ENCODE results near the gene KCNJ15. TPM values are rescaled to one million over a fixed set of nuclear protein-coding genes. Genes with fewer than 3 reads are reported as not detected.

KCNJ15 gene
- total and polyA plus RNA-seq, 2 experiments from 2014 or later, result not detected

GRCh38 chr21:38308532-38309119 is 51.8 kb downstream of the KCNJ15 start:
- Histone ChIP-seq H3K4me1 (ENCODE audit: insufficient read depth) (no peaks in the 10 kb centered on the region), H3K27ac (ENCODE audit: low read depth) (no peak overlapping the region), H3K36me3 (ENCODE audit: insufficient read depth) (no peaks in the 10 kb centered on the region), H3K79me2 (replicated peaks; ENCODE audit: insufficient read depth) (no peaks in the 10 kb centered on the region), H3K9me2 (ENCODE audit: insufficient read depth) (0 out of 2 replicates have a peak, but pooled peaks cover 5% of the 10 kb centered on the region), H3K4me2 (no peak overlapping the region), H3F3A (replicated peaks; ENCODE audit: low read depth) (no peaks in the 10 kb centered on the region), H3K27me3 (ENCODE audit: insufficient read depth) (no peaks in the 10 kb centered on the region), H4K20me1 (replicated peaks; ENCODE audit: insufficient read depth) (no peaks in the 10 kb centered on the region), H3K4me3 (no peak overlapping the region), H2AFZ (no peak overlapping the region)
- TF ChIP-seq JUNB (IDR thresholded peaks at IDR 0.05; ENCODE audit: unreplicated experiment) (no peak), POLR2AphosphoS5 (IDR thresholded peaks at IDR 0.05; ENCODE audit: low read depth) (no peak), CREB1 (CRISPR knock-in tag; IDR thresholded peaks at IDR 0.05; ENCODE audit: low read depth) (no peak), ZNF462 (CRISPR knock-in tag; IDR thresholded peaks at IDR 0.05) (no peak), EZH2phosphoT487 (IDR thresholded peaks at IDR 0.05; ENCODE audit: unreplicated experiment) (no peak), ZNF114 (CRISPR knock-in tag; IDR thresholded peaks at IDR 0.05) (no peak), EZH2 (IDR thresholded peaks at IDR 0.05; ENCODE audit: low read depth, unreplicated experiment) (no peak), NANOG (IDR thresholded peaks at IDR 0.05; ENCODE audit: borderline replicate concordance) (no peak), CTCF (conservative IDR thresholded peaks at IDR 0.05; ENCODE audit: low read depth in 2 of 2) (no peak), STAT1 (IDR thresholded peaks at IDR 0.05; ENCODE audit: unreplicated experiment) (no peak), ETS1 (IDR thresholded peaks at IDR 0.05) (no peak), ZNF331 (CRISPR knock-in tag; IDR thresholded peaks at IDR 0.05; ENCODE audit: low read depth) (no peak), REST (IDR thresholded peaks at IDR 0.05; ENCODE audit: unreplicated experiment) (no peak)
- Mint-ChIP-seq H3K4me1 (peaks cover 10% of the 10 kb centered on the region), H3K9me3 (no peaks in the 10 kb centered on the region), H3K36me3 (ENCODE audit: low read depth) (no peaks in the 10 kb centered on the region; the same call in 2 of the 3 replicates), H3K27me3 (ENCODE audit: insufficient read depth, low read depth, poor library complexity) (peaks cover 4% of the 10 kb centered on the region), H3K4me3 (no peak overlapping the region), H3K27ac (no peak overlapping the region)
- no peak for DNase-seq (ENCODE audit: low spot score)
- no peak for ATAC-seq

Measured in GM23338 (cell line).